Sigmoid colon (tissue), 4 donors: Measurements from ENCODE around the gene KIF26B.
"Not testable (repeated sequence)": the region's sequence is repeated elsewhere in the genome, so short reads cannot be mapped to it uniquely, and the experiment has no call there.

ENCODE experiments used
- POLR2A ChIP-seq, 2 donors: fragments of 450-650 bp; IDR thresholded peaks; one replicate each; pipeline ENCODE4 v1.6.1; 2016; ENCODE audit warnings: antibody characterized with exemption in 2 of 2, mild to moderate bottlenecking in 2 of 2, moderate library complexity in 2 of 2
- POLR2AphosphoS5 ChIP-seq, 4 donors: sonication (generic); formaldehyde crosslinking; IDR thresholded peaks; one replicate each; pipeline ENCODE4 v1.6.1; 2017; ENCODE audit warnings: antibody characterized with exemption in 4 of 4
- TF ChIP-seq, protein P1 (sequence below), 4 experiments: fragments of 450-650 bp in 3 of 4; fragments of 200-600 bp in 1 of 4; IDR thresholded peaks; one replicate each; pipeline ENCODE4 v1.5.1; 2016 to 2019; ENCODE audit warnings: antibody characterized with exemption in 4 of 4, mild to moderate bottlenecking in 3 of 4, moderate library complexity in 2 of 4

DNA sequence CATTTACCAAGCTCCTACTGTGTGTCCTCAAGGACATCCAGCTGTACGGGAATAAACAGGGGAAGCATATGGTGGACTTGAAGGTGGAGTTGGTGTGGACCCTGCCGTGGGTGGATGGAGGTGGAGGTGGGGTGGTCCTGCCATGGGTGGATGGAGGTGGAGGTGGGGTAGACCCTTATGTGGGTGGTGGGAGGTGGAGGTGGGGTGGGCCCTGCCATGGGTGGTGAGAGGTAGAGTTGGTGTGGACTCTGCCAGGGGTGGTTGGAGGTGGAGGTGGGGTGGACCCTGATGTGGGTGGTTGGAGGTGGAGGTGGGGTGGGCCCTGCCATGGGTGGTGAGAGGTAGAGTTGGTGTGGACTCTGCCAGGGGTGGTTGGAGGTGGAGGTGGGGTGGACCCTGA, 169.0 kb downstream of the KIF26B start:
- TF ChIP-seq POLR2A, POLR2AphosphoS5 (IDR thresholded peaks at IDR 0.05): not testable (repeated sequence)
- TF ChIP-seq, protein P1, sequence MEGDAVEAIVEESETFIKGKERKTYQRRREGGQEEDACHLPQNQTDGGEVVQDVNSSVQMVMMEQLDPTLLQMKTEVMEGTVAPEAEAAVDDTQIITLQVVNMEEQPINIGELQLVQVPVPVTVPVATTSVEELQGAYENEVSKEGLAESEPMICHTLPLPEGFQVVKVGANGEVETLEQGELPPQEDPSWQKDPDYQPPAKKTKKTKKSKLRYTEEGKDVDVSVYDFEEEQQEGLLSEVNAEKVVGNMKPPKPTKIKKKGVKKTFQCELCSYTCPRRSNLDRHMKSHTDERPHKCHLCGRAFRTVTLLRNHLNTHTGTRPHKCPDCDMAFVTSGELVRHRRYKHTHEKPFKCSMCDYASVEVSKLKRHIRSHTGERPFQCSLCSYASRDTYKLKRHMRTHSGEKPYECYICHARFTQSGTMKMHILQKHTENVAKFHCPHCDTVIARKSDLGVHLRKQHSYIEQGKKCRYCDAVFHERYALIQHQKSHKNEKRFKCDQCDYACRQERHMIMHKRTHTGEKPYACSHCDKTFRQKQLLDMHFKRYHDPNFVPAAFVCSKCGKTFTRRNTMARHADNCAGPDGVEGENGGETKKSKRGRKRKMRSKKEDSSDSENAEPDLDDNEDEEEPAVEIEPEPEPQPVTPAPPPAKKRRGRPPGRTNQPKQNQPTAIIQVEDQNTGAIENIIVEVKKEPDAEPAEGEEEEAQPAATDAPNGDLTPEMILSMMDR (IDR thresholded peaks at IDR 0.05): not testable (repeated sequence)
